ENCODE measurements around the gene ERICH6B.

The ERICH6B gene

DNA sequence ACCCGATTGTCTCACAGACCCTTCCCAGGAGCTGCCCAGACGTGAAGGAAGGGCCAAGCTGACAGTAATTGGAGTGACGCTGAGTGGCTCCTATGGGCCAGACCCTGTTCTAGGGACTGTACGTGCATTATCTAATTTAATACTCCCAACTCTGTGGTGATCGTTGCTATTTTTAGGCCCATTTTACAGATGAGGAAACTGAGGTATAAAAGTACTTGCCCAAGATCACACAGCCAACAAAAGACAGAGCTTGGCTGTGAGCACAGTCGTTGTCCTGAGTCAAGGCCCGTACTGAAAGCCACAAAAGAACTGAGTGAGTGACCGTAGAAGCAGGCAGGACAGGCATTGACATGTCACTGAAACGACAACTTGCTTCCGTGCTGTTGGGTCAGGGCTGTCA is 74.7 kb downstream of the ERICH6B start:
- ATAC-seq: no peak

DNA sequence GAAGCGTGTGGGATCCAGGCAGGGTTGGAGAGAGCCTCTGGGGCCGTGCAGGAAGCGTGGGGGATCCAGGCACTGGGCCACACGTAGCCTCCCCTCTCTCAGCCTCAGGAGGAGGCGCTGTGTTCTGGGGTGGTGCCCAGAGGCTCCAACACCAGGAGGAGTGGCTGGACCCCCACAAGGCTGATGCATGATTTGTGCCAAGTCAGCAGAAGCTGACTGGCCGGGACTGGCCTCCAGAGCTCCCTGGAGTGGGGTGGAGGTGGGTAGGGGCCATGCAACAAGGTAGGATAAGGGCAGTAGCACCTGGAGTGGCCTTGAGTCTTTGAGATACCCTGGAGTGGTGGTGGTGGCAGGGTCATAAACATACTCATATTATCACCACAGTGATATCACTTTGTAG is 75.3 kb downstream of the ERICH6B start:
- no peak for ATAC-seq

DNA sequence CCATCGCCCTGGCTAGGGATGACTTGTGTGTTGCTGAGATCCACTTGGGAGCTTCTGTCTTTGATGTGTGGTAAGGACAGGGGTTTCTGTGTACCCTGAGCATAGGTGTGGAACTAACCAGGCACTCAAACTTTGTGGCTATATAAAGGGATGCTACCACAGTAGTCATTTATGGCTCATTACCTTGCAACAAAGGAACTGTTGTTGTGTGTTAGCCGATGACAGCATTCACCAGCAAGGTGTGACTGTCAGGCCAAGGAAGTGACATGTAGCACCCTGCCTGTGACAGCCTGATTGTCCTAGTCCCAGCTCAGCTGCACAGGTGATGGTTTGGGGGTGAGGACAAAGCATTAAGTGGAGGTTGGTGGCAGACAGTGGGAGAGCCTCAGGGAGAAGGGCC is 77.2 kb downstream of the ERICH6B start:
- peak in 1 of 2 donors; percentile 30 for ATAC-seq

DNA sequence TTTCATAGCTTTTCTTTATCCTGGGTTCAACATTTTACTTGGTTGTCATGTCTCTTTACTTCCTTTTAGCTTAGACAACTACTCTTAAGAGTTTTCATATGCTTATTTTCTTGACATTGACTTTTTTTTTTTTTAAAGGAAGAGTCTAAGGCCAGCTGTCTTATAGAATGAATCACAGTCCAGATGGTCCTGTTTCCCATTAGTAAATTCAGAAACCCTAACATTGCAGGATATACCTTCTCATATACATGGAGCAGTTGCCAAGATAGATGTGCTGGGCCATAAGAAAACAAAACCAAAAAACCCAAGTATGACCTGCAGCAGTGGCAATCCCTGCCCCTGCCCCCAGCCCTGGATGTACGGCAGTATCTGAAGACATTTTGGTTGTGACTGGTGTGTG is 78.0 kb downstream of the ERICH6B start:
- ATAC-seq: no peak

DNA sequence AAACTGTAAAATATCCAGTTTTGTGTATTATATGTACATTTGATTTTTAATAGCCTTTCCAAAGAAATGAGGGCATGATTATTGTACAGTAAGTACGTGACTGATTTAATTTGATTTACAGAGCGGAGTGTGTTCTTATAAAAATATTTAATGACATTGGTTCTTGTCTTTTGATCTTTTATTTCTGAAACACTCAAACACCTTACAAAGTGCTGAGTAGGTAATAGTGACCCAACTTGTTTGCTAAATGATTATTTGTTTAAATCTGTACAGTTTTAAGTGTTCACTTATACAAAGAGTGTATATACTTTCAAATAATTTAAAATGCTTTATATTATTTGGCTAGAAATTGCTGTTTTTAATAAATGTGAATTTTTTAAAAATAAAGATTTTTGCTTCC is 79.3 kb downstream of the ERICH6B start:
- ATAC-seq: no peak

DNA sequence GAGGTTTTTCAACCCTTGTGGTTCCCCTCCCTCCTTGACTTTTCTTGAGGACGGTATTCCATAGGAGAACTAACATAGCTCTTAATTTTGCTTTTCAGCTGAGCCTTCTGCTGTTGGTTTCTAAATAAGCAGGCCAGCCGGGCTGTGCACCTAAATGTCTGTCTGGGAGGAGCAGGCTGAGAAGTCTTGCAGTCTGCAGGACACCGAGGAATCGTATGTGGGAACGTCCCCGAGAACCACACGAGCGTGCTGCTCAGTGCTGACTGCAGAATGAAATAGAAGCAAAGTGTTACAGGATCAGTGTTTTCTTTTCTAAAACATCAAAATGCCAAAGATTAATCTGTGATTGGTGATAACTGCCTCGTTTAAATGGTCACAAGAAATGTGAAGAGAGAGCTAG is 80.9 kb downstream of the ERICH6B start:
- no peak for ATAC-seq

DNA sequence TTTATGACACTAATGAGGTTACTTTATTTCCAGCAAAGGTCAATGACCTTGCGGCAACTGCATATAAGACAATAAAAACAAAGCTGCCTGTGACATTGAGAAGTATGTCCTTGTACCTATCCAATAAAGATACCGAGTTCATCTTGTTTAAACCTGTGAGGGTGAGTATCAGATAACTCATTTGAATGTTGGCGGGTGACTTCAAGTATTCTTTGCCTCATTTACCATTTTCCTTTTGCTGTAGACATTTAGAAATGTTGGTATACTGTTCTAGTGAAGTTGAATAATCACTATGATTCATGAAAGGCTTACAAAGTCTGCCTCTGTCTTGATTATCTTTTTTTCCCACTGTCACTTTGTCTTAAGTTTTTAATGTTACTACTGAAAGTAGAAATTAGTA is 85.8 kb downstream of the ERICH6B start:
- no peak for ATAC-seq

DNA sequence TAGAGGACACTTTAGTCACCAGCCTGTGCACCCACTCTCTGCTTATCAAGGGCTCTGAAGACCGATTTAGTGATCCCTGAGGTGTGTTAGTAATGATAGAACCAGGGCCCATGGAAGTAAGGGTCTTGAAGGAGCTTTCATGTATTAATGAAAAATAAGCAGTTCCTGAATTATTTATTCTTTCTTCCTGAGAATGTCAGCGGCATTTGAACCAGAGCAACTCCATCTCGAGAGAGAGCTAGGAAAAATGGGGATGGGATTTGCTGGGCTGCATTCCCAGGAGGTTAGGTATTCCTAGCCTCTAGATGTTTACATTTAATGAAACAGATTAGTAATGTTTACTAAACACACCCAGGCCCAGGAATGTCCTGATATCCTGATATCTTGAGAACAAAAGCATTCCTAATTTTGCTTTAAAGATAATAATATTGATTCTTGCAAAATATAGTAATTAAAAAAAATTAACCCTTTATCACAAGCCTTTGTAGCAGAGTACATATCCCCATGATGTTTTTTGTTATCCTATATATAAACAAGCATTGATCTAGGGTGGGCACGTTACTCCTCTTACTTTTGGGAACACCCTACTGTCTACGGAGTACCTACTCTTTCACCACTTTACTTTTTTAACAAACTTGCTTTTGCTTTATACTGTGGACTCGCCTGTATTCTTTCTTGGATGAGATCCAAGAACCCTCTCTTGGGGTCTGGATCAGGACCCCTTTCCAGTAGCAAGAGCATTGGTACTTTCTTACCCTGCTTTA is 87.7 kb downstream of the ERICH6B start:
- ATAC-seq: no peak

DNA sequence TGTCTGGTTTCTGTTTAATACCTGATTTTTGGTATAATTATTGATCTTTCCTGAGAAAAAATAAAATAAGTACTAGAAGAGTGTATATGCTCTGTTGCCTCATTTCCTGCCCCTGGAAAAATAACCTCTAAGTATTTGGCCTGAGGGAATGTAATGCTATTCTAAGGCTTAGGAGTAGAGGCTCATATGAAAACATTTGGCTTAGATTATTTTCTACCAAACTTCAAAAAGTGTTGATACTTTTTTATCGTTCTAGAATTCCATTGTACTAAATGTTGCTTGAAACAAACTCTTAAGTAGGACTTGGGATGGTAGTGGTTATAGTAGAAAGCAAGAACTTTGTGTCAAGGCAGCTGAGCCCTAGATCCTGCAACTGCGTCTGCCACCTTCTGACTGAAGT is 93.0 kb downstream of the ERICH6B start:
- no peak for ATAC-seq

DNA sequence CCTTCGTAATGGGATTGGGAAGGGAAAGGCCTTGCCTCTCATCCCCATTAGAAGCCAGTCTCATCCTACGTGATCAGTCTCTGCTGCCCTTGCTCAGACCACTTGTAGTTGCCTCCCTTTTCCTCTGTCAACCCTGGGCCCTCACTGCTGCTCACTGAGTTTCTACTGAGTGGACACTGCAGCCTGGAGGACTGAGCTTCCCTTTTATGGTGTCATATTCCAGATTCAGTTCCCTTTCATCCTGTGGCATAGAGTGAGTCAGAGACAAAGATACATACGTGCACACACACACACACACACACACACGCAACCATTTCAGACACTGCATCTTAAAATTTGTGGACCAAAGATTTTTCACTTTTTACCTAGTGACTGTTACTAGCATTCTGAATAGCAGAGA is 94.2 kb downstream of the ERICH6B start:
- ATAC-seq: no peak

DNA sequence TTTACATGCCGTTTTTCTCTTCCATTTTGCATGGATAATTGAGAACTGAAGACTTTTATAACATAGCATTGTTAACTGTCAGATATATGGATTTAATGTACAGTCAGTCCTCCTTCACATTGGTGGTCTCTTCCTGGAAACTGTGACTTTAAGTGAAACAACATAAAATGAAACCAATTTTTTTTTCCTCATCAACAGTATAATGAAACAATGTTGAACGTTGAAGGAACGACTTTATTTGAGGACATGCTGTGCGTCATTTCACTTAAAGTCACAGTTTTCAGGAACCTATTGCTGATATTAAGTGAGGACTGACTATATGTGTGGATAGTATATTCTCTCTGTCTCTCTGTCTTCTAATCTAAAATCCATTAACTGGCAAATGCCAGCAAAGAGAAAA is 96.0 kb downstream of the ERICH6B start:
- no peak for ATAC-seq

DNA sequence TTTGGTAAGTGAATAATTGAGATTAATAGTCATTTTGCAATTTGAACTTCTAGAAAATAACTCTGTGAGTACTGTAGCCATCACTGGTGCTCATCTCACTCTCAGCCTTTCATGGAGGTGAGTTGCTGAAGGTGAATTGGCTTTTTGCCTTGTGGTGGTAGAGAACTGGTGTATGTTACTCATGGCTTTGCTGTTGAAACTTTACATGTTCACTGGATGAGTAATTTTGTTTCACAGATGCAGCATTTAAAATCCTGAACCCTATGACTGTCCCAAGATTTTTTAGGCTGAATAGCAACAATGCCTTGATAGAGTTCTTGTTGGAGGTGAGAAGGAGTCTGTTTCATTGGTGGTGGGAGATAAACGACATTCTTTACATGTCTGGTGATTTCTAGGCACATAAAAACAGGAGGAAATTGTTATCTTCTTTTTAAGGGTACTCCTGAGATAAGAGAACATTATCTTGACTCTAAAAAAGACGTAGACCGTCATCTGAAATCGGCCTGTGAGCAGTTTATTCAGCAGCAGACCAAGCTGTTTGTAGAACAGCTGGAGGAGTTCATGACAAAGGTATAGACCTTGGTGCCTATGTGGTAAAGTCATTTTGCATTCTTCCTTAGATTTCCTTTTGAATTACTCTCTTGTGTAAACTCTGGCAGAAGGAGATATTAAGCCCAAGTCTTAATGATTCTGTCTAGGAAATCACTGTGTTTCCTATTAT is 96.9 kb downstream of the ERICH6B start:
- ATAC-seq: peak; percentile 79 to 80

DNA sequence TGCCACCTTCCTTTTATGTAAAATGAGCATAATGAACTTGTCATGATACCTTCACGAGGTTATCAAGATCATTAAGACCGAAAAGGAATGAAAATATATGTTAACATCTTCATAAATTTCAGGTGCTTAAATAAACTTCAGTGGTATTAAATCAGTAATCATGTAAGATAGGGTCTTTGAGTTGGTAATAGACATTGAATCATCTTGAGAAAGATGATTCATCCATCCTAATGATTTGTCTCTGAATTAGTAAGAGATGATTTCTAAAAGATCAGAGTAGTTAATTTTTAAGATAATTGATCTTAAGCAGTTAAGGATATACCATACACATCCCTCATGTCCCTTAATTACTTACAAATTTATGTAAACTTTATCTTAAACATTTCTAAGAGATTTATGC is 98.8 kb downstream of the ERICH6B start:
- ATAC-seq: peak; percentile 60 to 62

DNA sequence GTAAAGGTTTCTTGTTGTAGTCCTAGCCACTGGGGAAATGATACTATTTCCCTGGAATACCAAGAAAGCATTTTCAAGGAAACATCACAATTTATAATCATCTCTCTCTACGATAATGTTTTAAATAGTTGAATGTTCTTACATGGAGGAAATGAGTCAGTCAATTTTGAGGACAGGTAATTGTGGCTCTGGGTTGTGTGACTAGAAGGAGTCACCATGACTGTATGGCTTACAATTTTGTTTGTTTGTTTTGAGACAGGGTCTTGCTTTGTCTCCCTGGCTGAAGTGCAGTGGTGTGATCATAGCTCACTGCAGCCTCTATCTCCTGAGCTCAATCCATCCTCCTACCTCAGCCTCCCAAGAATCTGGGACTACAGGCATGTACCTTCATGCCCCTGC is 103.4 kb downstream of the ERICH6B start:
- ATAC-seq: peak; percentile 72

DNA sequence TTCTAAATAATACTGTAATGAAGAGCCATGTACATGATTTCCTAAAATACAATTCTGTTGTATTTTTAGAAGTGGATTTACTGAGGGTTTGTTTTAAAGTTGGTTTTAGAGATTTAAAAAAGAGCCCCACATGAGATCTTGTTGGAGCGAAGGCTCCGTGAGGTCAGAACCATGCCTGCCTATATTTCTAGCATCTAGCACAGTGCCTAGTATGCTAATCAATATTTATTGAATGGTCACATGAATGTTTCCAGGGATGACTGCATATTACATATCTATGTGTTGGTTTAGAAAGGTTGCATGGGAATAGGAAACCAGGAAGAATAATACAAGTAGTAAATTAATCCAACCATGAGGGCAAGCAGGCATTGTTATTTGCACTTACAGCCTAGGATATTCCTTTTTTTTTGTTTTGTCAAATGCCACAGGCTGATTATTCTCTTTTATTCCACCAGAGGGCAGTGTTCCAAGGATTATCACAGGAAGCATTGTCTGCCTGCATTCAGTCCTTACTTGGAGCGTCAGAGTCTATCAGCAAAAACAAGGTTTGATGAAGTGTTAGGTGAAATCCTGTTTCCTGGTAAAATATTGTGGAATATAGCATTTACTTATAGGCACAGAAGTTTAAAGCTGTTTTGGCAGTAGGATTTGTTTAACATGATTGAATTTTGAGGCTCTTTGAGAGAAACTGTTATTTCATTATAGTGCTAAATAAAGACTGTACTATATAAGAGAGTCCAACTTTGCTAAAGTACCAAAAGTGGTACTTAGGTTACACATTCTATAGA is 104.0 kb downstream of the ERICH6B start:
- ATAC-seq: peak; percentile 65 to 70

DNA sequence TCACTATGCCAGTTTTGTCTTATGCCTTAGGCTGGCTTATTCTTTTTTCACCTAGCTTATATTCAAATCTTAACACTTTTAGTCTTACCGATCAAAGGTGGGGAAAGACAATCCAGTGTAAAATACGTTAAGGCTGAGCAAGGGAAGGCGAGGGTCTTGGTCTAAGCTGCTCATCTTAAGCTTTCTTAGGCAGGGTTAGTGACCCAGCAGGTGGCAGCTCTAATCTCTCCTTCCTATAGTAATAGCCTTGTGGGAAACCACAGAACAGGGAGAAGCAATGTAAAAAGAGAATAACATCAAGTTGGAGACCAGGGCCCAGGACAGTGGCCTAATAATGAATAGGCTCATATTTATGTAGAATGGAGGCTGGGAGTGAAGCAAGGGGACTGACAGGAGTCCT is 104.9 kb downstream of the ERICH6B start:
- ATAC-seq: no peak

DNA sequence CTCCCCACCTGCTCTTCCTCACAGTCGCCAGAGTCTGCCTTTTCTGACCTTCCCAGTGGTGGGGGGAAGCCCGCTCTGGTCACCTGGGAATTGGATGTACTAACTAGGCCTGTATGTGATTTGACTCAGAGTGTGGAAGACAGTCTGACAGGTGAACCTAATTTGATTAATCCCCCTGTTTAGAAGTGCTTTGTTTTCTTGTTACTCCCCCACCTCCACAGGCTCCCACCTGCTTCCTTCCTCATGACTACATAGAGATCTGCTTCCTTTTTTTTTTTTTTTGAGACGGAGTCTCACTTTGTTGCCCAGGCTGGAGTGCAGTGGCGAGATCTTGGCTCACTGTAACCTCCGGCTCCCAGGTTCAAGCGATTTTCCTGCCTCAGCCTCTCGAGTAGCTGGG is 106.8 kb downstream of the ERICH6B start:
- no peak for ATAC-seq

DNA sequence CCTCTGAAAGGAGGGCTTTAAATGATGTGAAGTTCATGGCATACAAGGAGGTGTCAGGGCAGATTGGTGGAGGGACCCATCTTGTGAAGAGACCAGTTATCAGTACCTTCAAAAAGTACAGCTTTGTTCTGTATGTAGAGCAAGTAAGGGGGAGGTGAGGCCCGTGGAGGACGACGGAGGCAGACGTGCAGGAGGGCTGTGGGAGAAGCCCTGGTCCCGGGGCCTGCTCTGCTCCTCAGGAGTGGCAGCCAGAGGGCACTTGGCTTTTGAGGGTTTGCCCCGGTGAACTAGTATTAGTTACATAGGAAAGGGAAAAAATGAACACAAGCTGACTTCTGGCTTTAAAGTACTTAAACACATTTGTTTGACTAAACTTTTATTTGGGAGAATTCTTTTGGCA is 108.7 kb downstream of the ERICH6B start:
- ATAC-seq: no peak

DNA sequence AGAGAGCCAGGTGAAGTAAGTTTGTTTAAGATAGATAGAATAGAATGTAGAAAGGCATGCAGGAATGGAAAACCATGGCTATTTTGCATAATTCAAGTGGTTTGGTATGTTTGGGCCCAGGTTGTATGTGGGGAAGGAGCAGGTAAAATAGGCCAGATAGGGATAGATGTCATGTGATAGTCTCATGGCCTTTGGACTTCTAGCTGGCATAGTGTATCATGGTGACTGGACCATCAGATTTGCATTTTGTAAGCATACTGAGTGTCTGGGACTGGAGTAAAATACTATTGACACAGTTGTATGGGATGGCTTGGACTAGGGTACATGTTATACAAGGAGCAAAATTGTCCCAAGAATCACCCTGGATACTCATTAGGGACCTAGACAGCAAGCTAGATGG is 111.9 kb downstream of the ERICH6B start:
- ATAC-seq: no peak

DNA sequence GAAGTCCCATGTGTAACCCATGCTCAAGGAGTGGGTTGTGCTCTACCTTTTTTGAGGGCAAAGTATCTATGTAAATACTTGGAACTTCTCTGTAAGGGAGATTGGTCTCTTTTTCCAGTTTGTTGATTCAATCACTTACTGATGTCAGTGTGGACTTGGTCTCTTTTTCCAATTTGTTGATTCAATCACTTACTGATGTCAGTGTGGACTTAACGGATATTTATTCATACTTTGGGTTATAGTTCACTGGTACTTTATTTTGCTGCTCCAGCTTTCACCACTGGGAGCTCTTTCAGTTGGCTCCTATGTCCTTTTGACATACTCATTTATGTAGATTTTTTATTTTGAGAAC is 114.4 kb downstream of the ERICH6B start:
- no peak for ATAC-seq

DNA sequence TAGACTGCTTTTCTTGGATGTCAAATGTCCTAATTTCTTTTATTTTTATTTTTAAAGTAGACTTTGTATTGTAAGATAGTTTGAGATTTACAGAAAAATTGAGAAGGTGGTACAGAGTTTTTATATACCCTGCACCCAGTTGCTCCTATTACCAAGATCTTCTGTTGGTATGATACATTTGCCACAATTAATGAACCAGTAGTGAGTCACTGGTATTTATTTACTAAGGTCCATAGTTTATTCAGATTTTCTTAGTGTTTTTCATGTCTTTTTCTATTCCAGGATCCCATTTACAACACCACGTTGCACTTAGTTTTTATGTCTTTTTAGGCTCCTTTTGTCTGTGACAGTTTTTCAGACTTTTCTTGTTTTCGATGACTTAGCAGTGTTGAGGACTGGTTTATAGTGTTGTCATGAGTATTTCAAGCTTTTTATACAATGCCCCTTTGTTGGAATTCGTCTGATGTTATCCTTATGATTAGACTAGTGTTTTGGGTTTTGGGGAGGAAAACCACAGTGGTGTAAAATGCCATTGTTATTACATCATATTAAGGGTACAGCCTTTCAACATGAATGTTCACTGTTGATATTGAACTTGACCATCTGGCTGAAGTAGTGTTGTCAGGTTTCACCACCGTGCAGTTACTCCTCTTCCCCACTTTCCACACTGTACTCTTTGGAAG is 114.9 kb downstream of the ERICH6B start:
- ATAC-seq: no peak

DNA sequence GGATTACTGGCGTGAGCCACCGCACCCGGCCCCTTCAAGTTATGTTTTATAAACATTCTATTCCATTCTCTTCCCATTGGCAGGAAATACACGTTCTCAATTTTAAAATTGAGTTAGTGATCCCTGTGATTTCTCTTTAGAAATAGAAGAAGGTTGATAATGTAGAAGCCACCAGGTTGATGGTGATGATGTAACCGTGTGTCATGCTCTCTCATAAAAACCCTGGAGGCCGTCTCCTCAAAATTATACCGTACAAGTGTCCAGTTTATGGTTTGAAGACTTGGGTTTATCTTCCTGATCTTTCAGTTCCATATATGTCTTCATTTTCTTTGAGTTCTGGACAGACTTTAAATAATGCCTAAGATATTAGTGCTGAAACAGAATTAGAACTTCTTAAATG is 118.6 kb downstream of the ERICH6B start:
- ATAC-seq: no peak

DNA sequence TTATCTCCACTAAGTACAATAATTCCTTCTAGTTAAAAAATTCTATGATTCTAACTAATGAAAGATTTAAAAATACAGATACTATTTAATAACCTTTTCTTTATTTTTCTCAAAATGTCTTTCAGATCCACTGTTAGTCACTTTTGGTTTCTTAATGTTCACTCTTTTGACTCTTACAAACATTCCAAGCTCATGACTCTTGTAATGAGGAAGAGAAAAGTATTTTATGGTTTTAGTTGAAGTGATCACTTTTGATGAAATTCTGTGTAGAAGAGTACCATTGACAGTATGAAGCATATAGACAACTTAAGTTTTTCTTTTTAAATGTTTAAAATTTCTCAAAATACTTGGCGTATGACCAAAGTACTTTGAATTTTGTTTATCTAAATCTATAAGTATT is 123.0 kb downstream of the ERICH6B start:
- ATAC-seq: no peak

Measured in activated CD4-positive, CD25-positive, alpha-beta regulatory T cell treated with anti-CD3 and anti-CD28 coated beads, Interleukin-2, amount 50 U/mL, for 24 hours (primary cell).